ENCODE results near the gene CNTNAP2.

- TF ChIP-seq CTCF (IDR thresholded peaks at IDR 0.05; ENCODE audit: insufficient read depth, low read length, poor library complexity, severe bottlenecking) (no peak), EZH2phosphoT487 (conservative IDR thresholded peaks at IDR 0.05; ENCODE audit: low read length) (no peak)
These were observed 1423.1 kb downstream of the CNTNAP2 start for GRCh38 chr7:147539685-147540084.
